HepG2 (cell line): ENCODE results near the gene HERC6. TPM values are rescaled to one million over a fixed set of nuclear protein-coding genes. Genes with fewer than 3 reads are reported as not detected.

ENCODE experiments used
- ATAC-seq: fragments of 200-7000 bp; cut with Tn5 transposase; 3 replicates; pipeline ENCODE4 v1.9.1; 2020; ENCODE audit warnings: mild to moderate bottlenecking, moderate library complexity
- BruUV-seq: library from RNA; stranded (reverse); fragments of 400-500 nt; replicated peaks from 2 replicates; lab custom pipeline; 2021; lab: Mats Ljungman, UMichigan
- CTCF ChIA-PET: fragments of 300-600 bp; formaldehyde crosslinking; extraction: SDS; loops from one replicate; lab custom pipeline; 2021; ENCODE audit warnings: low total read pairs, inconsistent platforms, low intra/inter-chr PET ratio; lab: Yijun Ruan, JAX
- POLR2A ChIA-PET: fragments of 350-600 bp; sonication (Branson Sonifier 250); formaldehyde crosslinking; loops from one replicate; lab custom pipeline; 2020; ENCODE audit warnings: antibody characterized with exemption, inconsistent platforms; lab: Yijun Ruan, JAX
- DNase-seq: peaks from one replicate; pipeline ENCODE4 v3.0.0-alpha.2; 2015; ENCODE audit warnings: low spot score
- FAIRE-seq: peaks from 3 replicates; lab custom pipeline; 2011; peaks lifted over from hg19 to GRCh38; lab: Jason Lieb, UNC
- H2AFZ ChIP-seq: one replicate; pipeline ENCODE4 v1.6.1; 2011; ENCODE audit warnings: low read length, inconsistent platforms
- H3K27ac ChIP-seq: fragments of 300-600 bp; 3 replicates; pipeline ENCODE4 v1.8.0; 2011; ENCODE audit warnings: mixed run types, mild to moderate bottlenecking, mixed read lengths, low read length, inconsistent platforms; ENCODE audit not compliant: insufficient read depth; ENCODE audit errors: extremely low read length
- H3K27me3 ChIP-seq, 2 experiments: fragments of 200-600 bp in 1 of 2; 2 replicates in 1 of 2; 3 replicates in 1 of 2; pipeline versions ENCODE4 v1.6.0 to v1.8.0; 2011; ENCODE audit warnings: low read length in 2 of 2, mild to moderate bottlenecking in 2 of 2, moderate library complexity in 2 of 2, inconsistent platforms in 1 of 2; ENCODE audit not compliant: insufficient read depth in 2 of 2, control insufficient read depth in 1 of 2
- H3K36me3 ChIP-seq, 2 experiments: fragments of 200-600 bp in 1 of 2; replicated peaks in 1 of 2; 2 replicates in 1 of 2; 3 replicates in 1 of 2; pipeline versions ENCODE4 v1.5.1 to v1.8.0; 2011; ENCODE audit warnings: low read length in 2 of 2, inconsistent platforms in 1 of 2; ENCODE audit not compliant: insufficient read depth in 2 of 2, control insufficient read depth in 1 of 2
- H3K4me1 ChIP-seq: 2 replicates; pipeline ENCODE4 v1.5.1; 2012; ENCODE audit warnings: low read length, inconsistent platforms; ENCODE audit not compliant: insufficient read depth
- H3K4me2 ChIP-seq: 2 replicates; pipeline ENCODE4 v1.6.0; 2011; ENCODE audit warnings: low read depth, low read length, inconsistent platforms
- H3K4me3 ChIP-seq, 3 experiments: fragments of 200-600 bp in 1 of 3; sonication (generic), shearing (Covaris generic) in 1 of 3; replicated peaks in 1 of 3; 2 replicates each; pipeline ENCODE4 v1.5.1; 2011 to 2016; ENCODE audit warnings: low read length in 3 of 3, inconsistent platforms in 2 of 3, low read depth in 2 of 3, mild to moderate bottlenecking in 2 of 3, control low read depth in 1 of 3, mixed read lengths in 1 of 3; ENCODE audit not compliant: insufficient read depth in 1 of 3
- H3K79me2 ChIP-seq: one replicate; pipeline ENCODE4 v1.6.1; 2011; ENCODE audit warnings: low read length, inconsistent platforms; ENCODE audit not compliant: insufficient read depth
- H3K9ac ChIP-seq: 2 replicates; pipeline ENCODE4 v1.6.0; 2011; ENCODE audit warnings: mild to moderate bottlenecking, low read depth, low read length, inconsistent platforms; ENCODE audit not compliant: insufficient read depth
- H3K9me3 ChIP-seq: 2 replicates; pipeline ENCODE4 v1.5.1; 2012; ENCODE audit warnings: mild to moderate bottlenecking, low read length
- H4K20me1 ChIP-seq: 2 replicates; pipeline ENCODE4 v1.6.0; 2011; ENCODE audit warnings: inconsistent platforms, mild to moderate bottlenecking, low read length, moderate library complexity; ENCODE audit not compliant: insufficient read depth
- GABPB1 ChIP-seq: IDR thresholded peaks from 2 replicates; pipeline ENCODE4 v1.6.1; 2016; ENCODE audit warnings: mild to moderate bottlenecking, missing genetic modification reagents, moderate library complexity, missing compliant biosample characterization
- MAFF ChIP-seq: IDR thresholded peaks from 2 replicates; pipeline ENCODE4 v1.6.1; 2011; ENCODE audit warnings: low read depth, low read length, improper control_type of control experiment
- MAFK ChIP-seq, 2 experiments: IDR thresholded peaks in 1 of 2; conservative IDR thresholded peaks in 1 of 2; 2 replicates each; pipeline ENCODE4 v1.6.1; 2011; ENCODE audit warnings: improper control_type of control experiment in 2 of 2, low read length in 2 of 2
- TBX2 ChIP-seq: sonication (generic); formaldehyde crosslinking; IDR thresholded peaks from 2 replicates; pipeline ENCODE4 v1.5.0; 2020; ENCODE audit warnings: missing genetic modification reagents, mild to moderate bottlenecking, borderline replicate concordance
- ZFP90 ChIP-seq: sonication (generic); formaldehyde crosslinking; IDR thresholded peaks from 2 replicates; pipeline ENCODE4 v1.8.0; 2022; ENCODE audit warnings: missing genetic modification reagents, mild to moderate bottlenecking, inconsistent platforms, borderline replicate concordance
- ZKSCAN5 ChIP-seq: sonication (generic); formaldehyde crosslinking; IDR thresholded peaks from 2 replicates; pipeline ENCODE4 v1.5.1; 2020; ENCODE audit warnings: mild to moderate bottlenecking, missing genetic modification reagents
- whole genome bisulfite sequencing: methylation state at CpG from one replicate; pipeline ENCODE4 v1.1.6; 2017; ENCODE audit warnings: low lambda C conversion rate; 5-methylcytosine and 5-hydroxymethylcytosine counted together
- in situ Hi-C: cut with HindIII; loops from 2 replicates; pipeline ENCODE4 v1.10.0; 2017; ENCODE audit warnings: low pct_unique_long_range_greater_than_20kb; ENCODE audit not compliant: extremely low pct_ligation_motif_present
- intact Hi-C: fragments of 100-400 bp; cut with micrococcal nuclease; formaldehyde crosslinking; loops from one replicate; pipeline ENCODE4 v1.10.0; 2022; ENCODE audit not compliant: unreplicated experiment
- polyA plus RNA-seq, 8 experiments: library from polyadenylated mRNA; depleted of rRNA in 3 of 8; stranded (reverse) in 7 of 8; unstranded in 1 of 8; fragments of >200 nt; fragmentation: Illumina TruSeq in 4 of 8; extraction: Trizol in 4 of 8; gene quantifications; 2 replicates each; pipeline versions ENCODE4 v1.2.1 to v1.2.3, GENCODE V29; 2011 to 2016; ENCODE audit warnings: low read depth in 4 of 8, missing spikeins in 1 of 8, mixed read lengths in 1 of 8; ENCODE audit not compliant: insufficient read depth in 1 of 8
- total RNA-seq, 5 experiments: library from RNA; depleted of rRNA; stranded (reverse); fragments of >200 nt; fragmentation: Illumina TruSeq; extraction: Trizol; gene quantifications; 2 replicates each; pipeline ENCODE4 v1.2.3, GENCODE V29; 2016; ENCODE audit warnings: low read depth in 1 of 5

Gene HERC6
- total and polyA plus RNA-seq, 2 of the 13 experiments (the other 11 are each of a cell fraction or from before 2014, with no cell fraction given) = 0.50 to 2.0 TPM

DNA sequence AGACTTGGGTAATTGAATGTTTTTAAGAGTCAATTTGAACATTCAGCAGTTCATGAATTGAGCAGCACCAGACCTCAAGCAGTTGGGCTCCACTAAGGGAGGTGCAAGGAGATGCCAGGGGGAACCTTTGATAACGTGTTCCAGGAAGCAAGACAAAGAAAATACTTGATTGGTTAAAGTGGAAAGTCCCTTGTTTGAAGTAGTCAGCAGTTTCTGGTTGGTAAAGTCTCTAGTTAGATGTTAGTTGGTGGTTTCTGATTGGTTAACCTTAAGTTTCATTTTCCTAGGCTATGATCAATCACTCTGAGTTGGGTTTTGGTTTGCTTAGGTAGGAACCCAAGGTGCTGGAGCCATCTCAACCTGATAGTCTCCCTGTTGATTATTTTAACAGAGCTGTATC lies 4.0 kb downstream of the HERC6 start:
- Histone ChIP-seq H4K20me1 (no peaks in the 10 kb centered on the region), H3K9ac (no peak overlapping the region), H3K79me2 (no peaks in the 10 kb centered on the region), H3K4me3 (no peak overlapping the region), H3K27ac (no peak overlapping the region), H3K4me1 (peaks cover 5% of the 10 kb centered on the region; the same call in 1 of the 2 replicates), H2AFZ (no peak overlapping the region), H3K4me2 (no peak overlapping the region), H3K27me3 (peaks cover 2 to 7% of the 10 kb centered on the region in 2 experiments; a peak in 3 of 5 replicates), H3K9me3 (no peaks in the 10 kb centered on the region), H3K36me3 (no peaks in the 10 kb centered on the region)
- intact Hi-C loops = no loop called here
- in situ Hi-C loops = no loop called here
- ATAC-seq (no peak), DNase-seq (no peak), FAIRE-seq (no peak)
- CTCF ChIA-PET = no interaction called here
- BruUV-seq = no TSS peak
- WGBS = 0% methylated on average over 1 of the region's 1 CpG
- no peak for TF ChIP-seq TBX2 (CRISPR knock-in tag)
- TF ChIP-seq MAFK (conservative IDR thresholded peaks at IDR 0.05 in 1 of 2, IDR thresholded peaks at IDR 0.05 in 1 of 2; ENCODE audit: low read length in 2 of 2) = peak; percentile 47 to 52
- 0 out of 2 replicates have a peak, but pooled peaks have one; percentile 32 for TF ChIP-seq MAFF
- no peak for TF ChIP-seq ZFP90
- POLR2A ChIA-PET = no interaction called here

DNA sequence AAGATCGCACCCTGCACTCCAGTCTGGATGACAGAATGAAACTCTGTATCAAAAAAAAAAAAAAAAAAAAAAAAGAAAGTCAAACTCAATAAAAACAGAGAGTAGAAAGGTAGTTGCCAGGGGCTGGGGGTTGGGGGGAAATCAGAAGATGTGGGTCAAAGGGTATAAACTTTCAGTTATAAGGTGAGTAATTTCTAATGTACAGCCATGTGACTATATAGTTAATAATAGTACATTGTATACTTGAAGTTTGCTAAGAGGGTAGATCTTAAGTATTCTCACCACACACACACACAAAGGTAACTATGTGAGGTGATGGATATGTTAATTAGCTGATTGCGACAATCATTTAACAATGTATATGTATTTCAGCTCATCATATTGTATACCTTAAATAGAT lies 11.5 kb downstream of the HERC6 start:
- Histone ChIP-seq H3K4me2 (no peak overlapping the region), H3K9me3 (no peaks in the 10 kb centered on the region), H3K4me3 (no peak overlapping the region), H3K9ac (no peak overlapping the region), H3K4me1 (no peaks in the 10 kb centered on the region), H3K79me2 (no peaks in the 10 kb centered on the region), H4K20me1 (no peaks in the 10 kb centered on the region), H2AFZ (no peak overlapping the region), H3K27me3 (no peaks in the 10 kb centered on the region), H3K36me3 (no peaks in the 10 kb centered on the region), H3K27ac (no peak overlapping the region)
- ATAC-seq = no peak
- DNase-seq = no peak
- in situ Hi-C loops (no loop called here), intact Hi-C loops (no loop called here)
- FAIRE-seq = no peak
- BruUV-seq = no TSS peak
- ChIA-PET POLR2A (no interaction called here), CTCF (no interaction called here)
- TF ChIP-seq GABPB1 (CRISPR knock-in tag) (no peak), ZKSCAN5 (CRISPR knock-in tag) (no peak)
- 55% methylated on average over 2 of the region's 2 CpGs for whole genome bisulfite sequencing
